ENCODE results near the gene ZFR.

GRCh38 chr5:32450952-32451351, 6.4 kb upstream of the ZFR start:
- peak; percentile 55 for TF ChIP-seq CTCF (conservative IDR thresholded peaks at IDR 0.05; ENCODE audit: low read depth, low read length)
- no peak for TF ChIP-seq EZH2phosphoT487 (IDR thresholded peaks at IDR 0.05; ENCODE audit: borderline replicate concordance, low read length)
